Measurements from ENCODE around the gene DCDC2.
"Not testable (repeated sequence)": the region's sequence is repeated elsewhere in the genome, so short reads cannot be mapped to it uniquely, and the experiment has no call there.

Gene DCDC2

DNA sequence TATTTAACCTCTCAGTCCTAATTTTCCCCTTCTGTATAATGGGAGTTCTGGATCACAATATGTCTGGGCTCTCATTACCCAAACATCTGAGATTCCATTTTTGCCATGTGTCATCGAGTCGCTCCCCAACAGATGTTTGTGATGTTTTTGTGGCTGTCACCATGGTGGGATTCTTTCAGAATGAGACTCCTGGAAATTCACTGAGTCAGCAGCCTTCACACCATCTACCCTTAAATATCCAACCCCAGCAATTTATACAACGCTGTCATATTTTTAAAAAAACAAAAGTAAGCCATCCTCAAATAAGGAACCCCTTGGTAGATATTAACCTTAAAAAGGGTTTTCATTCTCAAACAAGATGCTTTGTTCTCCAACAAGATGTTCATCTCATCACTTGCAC lies 211.0 kb downstream of the DCDC2 start:
- no peak for DNase-seq (ENCODE audit: low spot score)
- TF ChIP-seq, protein P1, sequence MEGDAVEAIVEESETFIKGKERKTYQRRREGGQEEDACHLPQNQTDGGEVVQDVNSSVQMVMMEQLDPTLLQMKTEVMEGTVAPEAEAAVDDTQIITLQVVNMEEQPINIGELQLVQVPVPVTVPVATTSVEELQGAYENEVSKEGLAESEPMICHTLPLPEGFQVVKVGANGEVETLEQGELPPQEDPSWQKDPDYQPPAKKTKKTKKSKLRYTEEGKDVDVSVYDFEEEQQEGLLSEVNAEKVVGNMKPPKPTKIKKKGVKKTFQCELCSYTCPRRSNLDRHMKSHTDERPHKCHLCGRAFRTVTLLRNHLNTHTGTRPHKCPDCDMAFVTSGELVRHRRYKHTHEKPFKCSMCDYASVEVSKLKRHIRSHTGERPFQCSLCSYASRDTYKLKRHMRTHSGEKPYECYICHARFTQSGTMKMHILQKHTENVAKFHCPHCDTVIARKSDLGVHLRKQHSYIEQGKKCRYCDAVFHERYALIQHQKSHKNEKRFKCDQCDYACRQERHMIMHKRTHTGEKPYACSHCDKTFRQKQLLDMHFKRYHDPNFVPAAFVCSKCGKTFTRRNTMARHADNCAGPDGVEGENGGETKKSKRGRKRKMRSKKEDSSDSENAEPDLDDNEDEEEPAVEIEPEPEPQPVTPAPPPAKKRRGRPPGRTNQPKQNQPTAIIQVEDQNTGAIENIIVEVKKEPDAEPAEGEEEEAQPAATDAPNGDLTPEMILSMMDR (IDR thresholded peaks at IDR 0.05) = no peak
- H3K4me3 ChIP-seq = no peak overlapping the region
- no peak overlapping the region for H3K27ac ChIP-seq

DNA sequence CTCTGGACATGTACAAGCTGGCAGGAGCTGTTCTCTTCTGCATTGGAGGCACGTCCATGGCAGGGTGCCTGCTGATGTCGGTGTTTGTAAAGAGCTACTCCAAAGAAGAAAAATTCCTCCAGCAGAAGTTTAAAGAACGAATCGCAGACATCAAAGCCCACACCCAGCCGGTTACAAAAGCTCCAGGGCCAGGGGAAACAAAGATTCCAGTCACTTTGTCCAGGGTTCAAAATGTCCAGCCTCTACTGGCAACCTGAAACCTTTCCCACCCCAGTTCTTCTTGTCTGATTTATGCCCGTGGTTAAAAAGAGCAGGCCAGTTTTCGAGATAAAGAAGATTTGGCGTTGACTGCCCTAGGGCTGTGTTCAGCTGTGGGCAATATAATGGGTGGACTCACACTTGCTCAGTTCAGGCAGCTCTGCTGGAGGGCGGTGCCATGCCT lies 212.1 kb downstream of the DCDC2 start:
- Histone ChIP-seq H3K4me3 (no peak overlapping the region), H3K27ac (no peak overlapping the region)
- TF ChIP-seq, protein P1 (IDR thresholded peaks at IDR 0.05) = no peak
- no peak for DNase-seq (ENCODE audit: low spot score)

DNA sequence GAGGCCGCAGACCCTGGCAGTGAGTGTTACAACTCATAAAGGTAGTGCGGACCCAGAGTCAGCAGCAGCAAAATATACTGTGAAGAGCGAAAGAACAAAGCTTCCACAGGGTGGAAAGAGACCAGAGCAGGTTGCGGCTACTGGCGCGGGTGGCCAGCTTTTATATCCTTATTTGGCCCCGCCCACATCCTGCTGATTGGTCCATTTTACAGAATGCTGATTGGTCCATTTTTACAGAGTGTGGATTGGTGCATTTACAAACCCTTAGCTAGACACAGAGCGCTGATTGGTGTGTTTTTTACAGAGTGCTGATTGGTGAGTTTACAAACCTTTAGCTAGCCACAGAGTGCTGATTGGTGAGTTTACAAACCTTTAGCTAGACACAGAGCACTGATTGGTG lies 215.1 kb downstream of the DCDC2 start:
- not testable (repeated sequence) for H3K27ac ChIP-seq; H3K4me3 ChIP-seq; DNase-seq (ENCODE audit: low spot score)

DNA sequence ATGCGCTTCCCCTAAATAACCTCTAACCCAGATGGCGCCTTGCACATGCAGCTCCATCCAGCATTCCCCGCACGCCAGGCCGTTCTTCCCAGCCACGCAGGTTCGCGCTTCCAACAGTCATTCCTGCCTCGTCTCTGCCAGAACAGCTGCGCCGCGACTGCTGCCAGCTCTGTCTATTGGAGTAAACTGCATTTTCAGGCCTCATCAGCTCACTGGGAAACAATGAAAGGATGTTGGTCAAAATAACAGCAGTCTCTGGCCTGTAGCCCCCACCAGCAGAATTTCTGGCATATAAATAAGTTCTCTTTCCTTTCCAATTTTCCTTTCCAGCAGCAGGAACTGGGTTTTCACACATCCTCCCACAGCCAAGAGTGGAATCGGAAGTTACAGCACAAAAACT lies 217.3 kb downstream of the DCDC2 start:
- TF ChIP-seq, protein P1 (IDR thresholded peaks at IDR 0.05) = no peak
- no peak for DNase-seq (ENCODE audit: low spot score)
- no peak overlapping the region for H3K27ac ChIP-seq
- H3K4me3 ChIP-seq = peak overlapping the region; percentile 5

DNA sequence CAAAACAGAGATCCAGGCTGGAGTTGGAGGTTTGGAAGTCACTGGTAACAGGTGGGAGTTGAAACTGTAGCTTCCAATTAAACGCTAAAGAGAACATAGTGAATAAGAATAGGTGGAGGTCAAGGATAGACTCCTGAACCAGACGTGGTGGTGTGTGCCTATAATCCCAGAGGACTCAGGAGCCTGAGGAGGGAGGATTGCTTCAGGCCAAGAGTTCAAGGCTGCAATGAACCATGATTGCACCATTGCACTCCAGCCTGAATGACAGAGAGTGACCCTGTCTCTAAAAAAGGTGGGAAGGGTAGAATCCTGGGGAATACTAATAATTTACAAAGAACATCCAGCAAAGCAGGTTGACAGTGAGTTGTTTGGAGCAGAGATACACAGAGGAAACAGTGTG lies 218.2 kb downstream of the DCDC2 start:
- Histone ChIP-seq H3K4me3 (no peak overlapping the region), H3K27ac (no peak overlapping the region)
- TF ChIP-seq, protein P1 (IDR thresholded peaks at IDR 0.05) = no peak
- no peak for DNase-seq (ENCODE audit: low spot score)

DNA sequence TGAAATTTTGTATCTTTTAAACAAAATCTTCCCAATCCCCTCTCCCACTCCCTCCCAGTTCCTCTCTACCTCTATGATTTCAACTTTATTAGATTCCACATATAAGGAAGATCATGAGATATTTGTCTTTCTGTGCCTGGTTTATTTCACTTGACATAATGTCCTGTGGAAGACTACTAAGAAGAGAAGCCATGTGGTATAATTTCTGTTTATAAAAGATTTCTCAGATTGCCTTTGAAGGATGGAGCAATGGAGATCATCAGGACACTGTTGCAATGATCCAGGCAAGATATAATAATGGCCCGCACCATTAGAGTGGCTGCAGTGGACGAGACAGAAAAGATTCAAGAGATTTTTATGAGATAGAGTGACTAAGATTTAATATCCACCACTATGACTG lies 218.8 kb downstream of the DCDC2 start:
- DNase-seq (ENCODE audit: low spot score) = no peak
- H3K4me3 ChIP-seq = no peak overlapping the region
- no peak overlapping the region for H3K27ac ChIP-seq
- TF ChIP-seq, protein P1 (IDR thresholded peaks at IDR 0.05) = no peak

DNA sequence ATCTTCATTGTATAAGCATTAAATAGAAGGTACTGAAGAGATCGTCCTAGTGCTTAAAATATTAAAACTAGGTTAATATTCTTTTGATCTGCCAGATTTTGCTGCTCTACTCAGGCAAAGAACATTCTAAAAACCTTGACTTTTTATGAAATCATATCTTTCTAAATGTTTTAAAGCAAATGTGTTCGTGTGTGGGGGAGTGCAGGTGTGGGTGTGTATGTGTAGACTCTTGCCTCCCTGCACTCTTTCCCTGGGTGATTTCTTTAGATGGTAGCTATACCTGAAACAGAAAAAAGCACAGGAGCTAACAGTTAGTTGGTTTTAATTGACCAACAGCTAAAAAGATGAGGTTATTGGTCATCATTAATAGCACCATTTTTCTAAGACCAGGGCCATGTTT lies 226.1 kb downstream of the DCDC2 start:
- H3K27ac ChIP-seq = no peak overlapping the region
- H3K4me3 ChIP-seq = no peak overlapping the region
- no peak for DNase-seq (ENCODE audit: low spot score)
- TF ChIP-seq, protein P1 (IDR thresholded peaks at IDR 0.05) = no peak

DNA sequence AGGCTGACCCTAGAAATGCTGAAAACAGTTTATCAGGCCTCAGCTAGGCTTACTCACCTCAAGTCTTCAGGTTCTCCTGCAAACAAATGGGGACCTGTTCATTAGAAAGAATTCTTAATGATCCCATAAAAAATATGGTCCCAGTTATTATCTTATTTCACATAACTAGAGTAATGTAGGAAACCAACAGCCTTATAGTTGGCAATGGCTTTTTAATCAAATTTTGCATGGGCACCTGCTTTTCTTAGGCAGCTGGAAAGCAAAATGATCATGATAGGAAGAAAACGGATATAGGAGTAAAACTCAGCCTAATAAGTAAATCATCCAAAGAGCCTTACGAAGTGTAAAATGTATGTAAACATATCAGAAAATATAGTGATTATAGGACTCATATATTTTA lies 230.5 kb downstream of the DCDC2 start:
- TF ChIP-seq, protein P1 (IDR thresholded peaks at IDR 0.05) = no peak
- DNase-seq (ENCODE audit: low spot score) = no peak

More for the DNA sequence above, 230.5 kb downstream of the DCDC2 start:
- H3K27ac ChIP-seq = no peak overlapping the region
- H3K4me3 ChIP-seq = no peak overlapping the region
